ENCODE measurements around the gene HACL1. TPM values are rescaled to one million over a fixed set of nuclear protein-coding genes. Genes with fewer than 3 reads are reported as not detected.
A peak's percentile ranks its signal among the peaks of the same experiment; 100 is the strongest.

The HACL1 gene
- total RNA-seq, 1 experiment from 2014 or later = 19.6 TPM

DNA sequence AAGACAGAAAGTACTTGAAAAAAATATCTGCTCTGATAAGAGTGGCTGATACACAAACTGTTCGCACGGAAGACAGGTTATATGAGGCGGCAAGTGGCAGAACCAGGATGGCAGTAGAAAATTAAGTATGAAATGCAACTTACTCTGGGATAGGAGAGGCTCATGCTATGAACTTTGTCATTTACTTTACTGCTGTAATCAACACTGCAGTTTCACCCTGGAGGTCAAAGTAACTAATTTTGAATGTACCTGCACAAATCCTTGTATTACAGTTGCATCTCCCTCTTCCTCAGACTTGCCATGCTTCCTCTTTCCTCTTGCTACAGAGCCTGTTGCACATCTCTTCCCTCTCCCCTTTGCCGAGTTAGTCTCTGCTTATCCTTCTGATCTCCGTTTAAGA, 38.8 kb downstream of the HACL1 start:
- intact Hi-C loops (cut with micrococcal nuclease; ENCODE audit: unreplicated experiment) = no loop called here
- CTCF ChIA-PET = interaction anchor here (0.9 kb wide), 1 partner anchor 9 kb away, joined by 3 read pairs; no protein-coding TSS in a partner anchor
- no peak overlapping the region for H3K27ac Mint-ChIP-seq (ENCODE audit: unreplicated experiment)
- DNase-seq = no peak
- H3K4me1 Mint-ChIP-seq (ENCODE audit: low read depth, unreplicated experiment) = no peaks in the 10 kb centered on the region
- TF ChIP-seq, protein P1, sequence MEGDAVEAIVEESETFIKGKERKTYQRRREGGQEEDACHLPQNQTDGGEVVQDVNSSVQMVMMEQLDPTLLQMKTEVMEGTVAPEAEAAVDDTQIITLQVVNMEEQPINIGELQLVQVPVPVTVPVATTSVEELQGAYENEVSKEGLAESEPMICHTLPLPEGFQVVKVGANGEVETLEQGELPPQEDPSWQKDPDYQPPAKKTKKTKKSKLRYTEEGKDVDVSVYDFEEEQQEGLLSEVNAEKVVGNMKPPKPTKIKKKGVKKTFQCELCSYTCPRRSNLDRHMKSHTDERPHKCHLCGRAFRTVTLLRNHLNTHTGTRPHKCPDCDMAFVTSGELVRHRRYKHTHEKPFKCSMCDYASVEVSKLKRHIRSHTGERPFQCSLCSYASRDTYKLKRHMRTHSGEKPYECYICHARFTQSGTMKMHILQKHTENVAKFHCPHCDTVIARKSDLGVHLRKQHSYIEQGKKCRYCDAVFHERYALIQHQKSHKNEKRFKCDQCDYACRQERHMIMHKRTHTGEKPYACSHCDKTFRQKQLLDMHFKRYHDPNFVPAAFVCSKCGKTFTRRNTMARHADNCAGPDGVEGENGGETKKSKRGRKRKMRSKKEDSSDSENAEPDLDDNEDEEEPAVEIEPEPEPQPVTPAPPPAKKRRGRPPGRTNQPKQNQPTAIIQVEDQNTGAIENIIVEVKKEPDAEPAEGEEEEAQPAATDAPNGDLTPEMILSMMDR (IDR thresholded peaks at IDR 0.05; ENCODE audit: unreplicated experiment) = no peak
- H3K27me3 Mint-ChIP-seq (ENCODE audit: unreplicated experiment) = no peaks in the 10 kb centered on the region
- no TSS peak for BruUV-seq (replicated peaks)
- no peaks in the 10 kb centered on the region for H3K9me3 Mint-ChIP-seq (ENCODE audit: low read depth, unreplicated experiment)
- H3K36me3 Mint-ChIP-seq (ENCODE audit: insufficient read depth, unreplicated experiment) = peaks cover 12% of the 10 kb centered on the region
- no peak overlapping the region for H3K4me3 Mint-ChIP-seq (ENCODE audit: low read depth, unreplicated experiment)

- Mint-ChIP-seq H3K27ac (ENCODE audit: unreplicated experiment) (no peak overlapping the region), H3K4me1 (ENCODE audit: low read depth, unreplicated experiment) (no peaks in the 10 kb centered on the region), H3K27me3 (ENCODE audit: unreplicated experiment) (no peaks in the 10 kb centered on the region), H3K36me3 (ENCODE audit: insufficient read depth, unreplicated experiment) (no peaks in the 10 kb centered on the region), H3K4me3 (ENCODE audit: low read depth, unreplicated experiment) (no peak overlapping the region), H3K9me3 (ENCODE audit: low read depth, unreplicated experiment) (no peaks in the 10 kb centered on the region)
- TF ChIP-seq, protein P1 (IDR thresholded peaks at IDR 0.05; ENCODE audit: unreplicated experiment) = no peak
- CTCF ChIA-PET = no interaction called here
- intact Hi-C loops (cut with micrococcal nuclease; ENCODE audit: unreplicated experiment) = loop anchor here (5.0 to 10.0 kb wide), 2 partner anchors 131 to 314 kb away; partner anchors contain the start of genes EAF1 and METTL6
- no TSS peak for BruUV-seq (replicated peaks)
- DNase-seq = no peak
Measured at GRCh38 chr3:15558581-15558980, 42.8 kb downstream of the HACL1 start.

DNA sequence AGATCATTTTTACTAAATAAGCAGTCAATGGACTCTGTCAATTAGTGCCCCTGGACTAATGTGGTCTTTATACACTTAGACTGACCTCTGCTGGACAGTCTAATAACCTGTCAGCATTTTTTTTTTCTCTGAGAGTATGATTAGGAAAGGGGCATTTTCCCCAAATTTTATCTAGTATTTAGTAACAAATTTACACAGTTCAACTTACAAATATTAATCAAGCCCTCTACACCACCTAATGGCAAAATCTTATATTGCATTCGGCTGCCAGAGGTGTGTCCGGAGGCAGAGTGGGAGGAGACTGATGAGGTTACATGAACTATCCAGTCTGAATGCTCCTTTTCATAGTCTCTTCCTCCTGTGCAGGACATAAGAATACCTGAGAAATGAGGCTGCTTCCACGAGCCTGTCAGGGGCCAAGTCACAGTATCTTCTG, 43.8 kb downstream of the HACL1 start:
- no peak overlapping the region for H3K4me3 Mint-ChIP-seq (ENCODE audit: low read depth, unreplicated experiment)
- H3K9me3 Mint-ChIP-seq (ENCODE audit: low read depth, unreplicated experiment) = no peaks in the 10 kb centered on the region
- BruUV-seq (replicated peaks) = no TSS peak
- CTCF ChIA-PET = interaction anchor here (0.5 to 0.6 kb wide), 2 partner anchors 9 to 74 kb away, joined by 3 read pairs; no protein-coding TSS in a partner anchor
- no peaks in the 10 kb centered on the region for H3K36me3 Mint-ChIP-seq (ENCODE audit: insufficient read depth, unreplicated experiment)
- intact Hi-C loops (cut with micrococcal nuclease; ENCODE audit: unreplicated experiment) = loop anchor here (1.0 to 10.0 kb wide), 3 partner anchors 130 to 355 kb away; partner anchors contain the start of genes EAF1 and METTL6
- no peaks in the 10 kb centered on the region for H3K27me3 Mint-ChIP-seq (ENCODE audit: unreplicated experiment)
- H3K4me1 Mint-ChIP-seq (ENCODE audit: low read depth, unreplicated experiment) = no peaks in the 10 kb centered on the region
- peak; percentile 75 for DNase-seq
- no peak overlapping the region for H3K27ac Mint-ChIP-seq (ENCODE audit: unreplicated experiment)
- TF ChIP-seq, protein P1 (IDR thresholded peaks at IDR 0.05; ENCODE audit: unreplicated experiment) = peak; percentile 38

- H3K36me3 Mint-ChIP-seq (ENCODE audit: insufficient read depth, unreplicated experiment) = no peaks in the 10 kb centered on the region
Measured at GRCh38 chr3:15556512-15556911, 44.9 kb downstream of the HACL1 start.

More at GRCh38 chr3:15556512-15556911, 44.9 kb downstream of the HACL1 start:
- TF ChIP-seq, protein P1 (IDR thresholded peaks at IDR 0.05; ENCODE audit: unreplicated experiment) = no peak
- Mint-ChIP-seq H3K27ac (ENCODE audit: unreplicated experiment) (no peak overlapping the region), H3K27me3 (ENCODE audit: unreplicated experiment) (no peaks in the 10 kb centered on the region), H3K4me3 (ENCODE audit: low read depth, unreplicated experiment) (no peak overlapping the region), H3K4me1 (ENCODE audit: low read depth, unreplicated experiment) (no peaks in the 10 kb centered on the region), H3K9me3 (ENCODE audit: low read depth, unreplicated experiment) (no peaks in the 10 kb centered on the region)
- intact Hi-C loops (cut with micrococcal nuclease; ENCODE audit: unreplicated experiment) = loop anchor here (5.0 to 10.0 kb wide), 2 partner anchors 129 to 312 kb away; partner anchors contain the start of genes EAF1 and METTL6
- no TSS peak for BruUV-seq (replicated peaks)
- CTCF ChIA-PET = no interaction called here
- no peak for DNase-seq
